Endothelial cell (in vitro differentiated cells): ENCODE data around the gene MMP25. TPM values are rescaled to one million over a fixed set of nuclear protein-coding genes. Genes with fewer than 3 reads are reported as not detected.

Experiments
- DNase-seq: peaks from one replicate; pipeline ENCODE4 v3.0.0; 2021; ENCODE audit warnings: low spot score
- H3K27ac Mint-ChIP-seq: one replicate; pipeline ENCODE4 v1.8.0; 2021; ENCODE audit warnings: mixed read lengths, inconsistent platforms; ENCODE audit not compliant: unreplicated experiment
- H3K27me3 Mint-ChIP-seq: one replicate; pipeline ENCODE4 v1.8.0; 2021; ENCODE audit warnings: mild to moderate bottlenecking, moderate library complexity, mixed read lengths, inconsistent platforms; ENCODE audit not compliant: unreplicated experiment
- H3K36me3 Mint-ChIP-seq: one replicate; pipeline ENCODE4 v1.8.0; 2021; ENCODE audit warnings: mild to moderate bottlenecking, low read depth, mixed read lengths, inconsistent platforms; ENCODE audit not compliant: unreplicated experiment
- H3K4me1 Mint-ChIP-seq: one replicate; pipeline ENCODE4 v1.8.0; 2021; ENCODE audit warnings: mild to moderate bottlenecking, mixed read lengths, inconsistent platforms; ENCODE audit not compliant: unreplicated experiment
- H3K4me3 Mint-ChIP-seq: one replicate; pipeline ENCODE4 v1.8.0; 2021; ENCODE audit warnings: mild to moderate bottlenecking, mixed read lengths, inconsistent platforms; ENCODE audit not compliant: unreplicated experiment
- H3K9me3 Mint-ChIP-seq: one replicate; pipeline ENCODE4 v1.8.0; 2021; ENCODE audit warnings: mixed read lengths, inconsistent platforms; ENCODE audit not compliant: unreplicated experiment
- total RNA-seq: library from RNA; stranded (reverse); fragmentation: NEBNext Ultra II Directional; extraction: Animal tissue kit (Norgen Biotek cat#: 25700); gene quantifications from one replicate; pipeline ENCODE4 v1.2.1, GENCODE V29; 2021; ENCODE audit not compliant: unreplicated experiment
- TF ChIP-seq, protein P1 (sequence below): fragments of 200-600 bp; sonication (generic); IDR thresholded peaks from one replicate; pipeline ENCODE4 v1.5.0; 2021; ENCODE audit warnings: antibody characterized with exemption; ENCODE audit not compliant: unreplicated experiment

Gene MMP25
- total RNA-seq, 1 donor from 2014 or later, result 5.4 TPM

DNA sequence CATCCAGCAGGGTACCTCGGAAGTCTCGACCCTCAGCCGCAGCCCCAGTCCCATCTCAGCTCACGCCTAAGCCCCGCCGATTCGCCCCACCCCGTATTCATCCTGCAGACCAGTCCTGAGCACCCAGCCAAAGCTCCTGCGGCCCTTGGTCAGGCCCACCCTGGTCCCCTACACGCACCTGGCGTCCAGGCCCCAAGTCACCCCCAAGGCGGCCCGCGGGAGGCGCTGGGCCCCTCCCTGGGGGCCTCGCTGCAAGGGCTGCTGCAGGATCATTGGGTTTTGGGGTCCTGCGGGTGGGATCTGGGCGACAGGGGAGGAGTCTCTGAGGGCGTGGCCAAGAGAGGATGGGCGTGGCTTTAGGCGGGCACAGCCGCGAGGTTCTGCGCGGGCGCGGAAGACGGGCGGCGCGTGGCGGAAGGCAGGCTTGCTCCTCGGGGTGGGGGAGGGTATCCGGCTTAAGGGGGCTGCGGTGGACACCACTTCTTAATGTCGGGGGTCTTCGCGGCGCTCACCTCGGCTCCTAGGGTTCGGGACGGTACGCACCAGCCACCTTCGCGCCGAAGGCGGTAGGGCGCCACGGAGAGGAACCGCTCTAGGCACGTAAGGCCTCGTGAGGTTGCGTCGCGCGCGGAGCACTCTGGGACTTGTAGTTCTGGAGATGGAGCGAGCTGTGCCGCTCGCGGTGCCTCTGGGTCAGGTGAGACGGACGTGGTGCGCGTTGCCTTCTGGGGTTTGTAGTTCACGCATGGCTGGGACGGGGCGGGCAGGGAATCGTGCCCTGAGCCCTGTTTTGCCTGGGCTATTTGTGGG is 22.5 kb upstream of the MMP25 start, which contains the start of the genes HCFC1R1 and THOC6:
TSS of gene HCFC1R1 (minus strand) at position 274 of the 810 bp plus-strand sequence. CDS start at position 273, 1 bp downstream.
TSS of gene THOC6 (plus strand) at position 367 of the 810 bp plus-strand sequence. CDS start at position 659, 292 bp downstream.
- peak; percentile 92 for DNase-seq
- peaks cover 6% of the 10 kb centered on the region for H3K36me3 Mint-ChIP-seq
- H3K27ac Mint-ChIP-seq, result peak within 1 kb of the TSS; percentile 88
- H3K4me1 Mint-ChIP-seq, result peaks cover 24% of the 10 kb centered on the region
- peaks cover 23% of the 10 kb centered on the region for H3K27me3 Mint-ChIP-seq
- no peaks in the 10 kb centered on the region for H3K9me3 Mint-ChIP-seq
- TF ChIP-seq, protein P1, sequence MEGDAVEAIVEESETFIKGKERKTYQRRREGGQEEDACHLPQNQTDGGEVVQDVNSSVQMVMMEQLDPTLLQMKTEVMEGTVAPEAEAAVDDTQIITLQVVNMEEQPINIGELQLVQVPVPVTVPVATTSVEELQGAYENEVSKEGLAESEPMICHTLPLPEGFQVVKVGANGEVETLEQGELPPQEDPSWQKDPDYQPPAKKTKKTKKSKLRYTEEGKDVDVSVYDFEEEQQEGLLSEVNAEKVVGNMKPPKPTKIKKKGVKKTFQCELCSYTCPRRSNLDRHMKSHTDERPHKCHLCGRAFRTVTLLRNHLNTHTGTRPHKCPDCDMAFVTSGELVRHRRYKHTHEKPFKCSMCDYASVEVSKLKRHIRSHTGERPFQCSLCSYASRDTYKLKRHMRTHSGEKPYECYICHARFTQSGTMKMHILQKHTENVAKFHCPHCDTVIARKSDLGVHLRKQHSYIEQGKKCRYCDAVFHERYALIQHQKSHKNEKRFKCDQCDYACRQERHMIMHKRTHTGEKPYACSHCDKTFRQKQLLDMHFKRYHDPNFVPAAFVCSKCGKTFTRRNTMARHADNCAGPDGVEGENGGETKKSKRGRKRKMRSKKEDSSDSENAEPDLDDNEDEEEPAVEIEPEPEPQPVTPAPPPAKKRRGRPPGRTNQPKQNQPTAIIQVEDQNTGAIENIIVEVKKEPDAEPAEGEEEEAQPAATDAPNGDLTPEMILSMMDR, result no peak
- peak within 1 kb of the TSS; percentile 91 for H3K4me3 Mint-ChIP-seq

DNA sequence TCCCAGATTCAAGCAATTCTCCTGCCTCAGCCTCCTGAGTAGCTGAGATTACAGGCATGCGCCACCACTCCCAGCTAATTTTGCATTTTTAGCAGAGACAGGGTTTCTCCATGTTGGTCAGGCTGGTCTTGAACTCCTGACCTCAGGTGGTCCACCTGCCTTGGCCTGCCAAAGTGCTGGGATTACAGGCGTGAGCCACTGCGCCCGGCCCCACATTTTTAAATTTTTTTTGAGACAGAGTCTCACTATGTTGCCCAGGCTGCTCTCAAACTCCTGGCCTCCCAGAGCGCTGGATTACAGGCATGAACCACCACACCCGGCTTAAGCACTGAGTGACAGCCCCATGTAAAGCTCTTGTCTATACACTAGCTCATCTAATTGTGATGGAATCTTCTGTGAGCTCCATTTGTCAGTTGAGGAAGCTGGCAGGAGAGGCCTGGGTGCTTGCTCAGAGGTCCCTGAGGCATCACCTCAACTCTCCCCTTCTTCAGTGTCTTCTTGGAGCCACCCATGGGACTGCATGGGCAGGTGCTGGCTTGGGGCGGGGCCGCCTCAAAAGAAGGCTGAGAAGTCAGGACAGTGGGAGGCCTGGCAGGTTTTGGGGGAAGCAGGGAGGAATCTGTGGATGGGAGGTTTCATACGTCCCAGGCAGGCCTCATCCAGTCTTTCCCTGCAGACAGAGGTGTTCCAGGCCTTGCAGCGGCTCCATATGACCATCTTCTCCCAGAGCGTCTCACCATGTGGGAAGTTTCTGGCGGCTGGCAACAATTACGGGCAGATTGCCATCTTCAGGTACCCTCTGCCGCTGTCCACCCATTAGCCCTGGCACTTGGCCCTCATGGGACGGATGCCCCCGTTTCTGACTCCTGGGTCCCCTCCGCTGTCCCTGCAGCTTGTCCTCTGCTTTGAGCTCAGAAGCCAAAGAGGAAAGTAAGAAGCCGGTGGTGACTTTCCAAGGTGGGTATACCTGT is 21.0 kb upstream of the MMP25 start:
- TF ChIP-seq, protein P1, result no peak

DNA sequence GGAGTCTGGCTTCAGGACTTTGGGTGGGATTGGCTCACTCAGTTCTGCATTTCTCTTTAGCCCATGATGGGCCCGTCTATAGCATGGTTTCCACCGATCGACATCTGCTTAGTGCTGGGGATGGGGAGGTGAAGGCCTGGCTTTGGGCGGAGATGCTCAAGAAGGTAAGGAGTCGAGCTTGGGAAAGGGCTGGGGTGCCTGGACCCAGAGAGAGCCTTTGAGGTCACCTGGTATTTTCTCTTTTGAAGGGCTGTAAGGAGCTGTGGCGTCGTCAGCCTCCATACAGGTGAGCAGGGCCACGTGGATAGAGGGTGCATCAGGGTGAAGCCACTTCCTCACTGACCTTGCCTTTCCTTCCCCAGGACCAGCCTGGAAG is 20.4 kb upstream of the MMP25 start:
- TF ChIP-seq, protein P1, result no peak
- Mint-ChIP-seq H3K36me3 (peaks cover 6% of the 10 kb centered on the region), H3K27ac (no peak overlapping the region), H3K27me3 (peaks cover 23% of the 10 kb centered on the region), H3K9me3 (no peaks in the 10 kb centered on the region), H3K4me3 (no peak overlapping the region), H3K4me1 (peaks cover 22% of the 10 kb centered on the region)
- DNase-seq, result no peak

More for the DNA sequence above, 21.0 kb upstream of the MMP25 start:
- H3K4me3 Mint-ChIP-seq, result peak overlapping the region; percentile 15
- H3K4me1 Mint-ChIP-seq, result peaks cover 22% of the 10 kb centered on the region
- peaks cover 22% of the 10 kb centered on the region for H3K27me3 Mint-ChIP-seq
- peaks cover 6% of the 10 kb centered on the region for H3K36me3 Mint-ChIP-seq
- no peak overlapping the region for H3K27ac Mint-ChIP-seq
- H3K9me3 Mint-ChIP-seq, result no peaks in the 10 kb centered on the region
- DNase-seq, result no peak

DNA sequence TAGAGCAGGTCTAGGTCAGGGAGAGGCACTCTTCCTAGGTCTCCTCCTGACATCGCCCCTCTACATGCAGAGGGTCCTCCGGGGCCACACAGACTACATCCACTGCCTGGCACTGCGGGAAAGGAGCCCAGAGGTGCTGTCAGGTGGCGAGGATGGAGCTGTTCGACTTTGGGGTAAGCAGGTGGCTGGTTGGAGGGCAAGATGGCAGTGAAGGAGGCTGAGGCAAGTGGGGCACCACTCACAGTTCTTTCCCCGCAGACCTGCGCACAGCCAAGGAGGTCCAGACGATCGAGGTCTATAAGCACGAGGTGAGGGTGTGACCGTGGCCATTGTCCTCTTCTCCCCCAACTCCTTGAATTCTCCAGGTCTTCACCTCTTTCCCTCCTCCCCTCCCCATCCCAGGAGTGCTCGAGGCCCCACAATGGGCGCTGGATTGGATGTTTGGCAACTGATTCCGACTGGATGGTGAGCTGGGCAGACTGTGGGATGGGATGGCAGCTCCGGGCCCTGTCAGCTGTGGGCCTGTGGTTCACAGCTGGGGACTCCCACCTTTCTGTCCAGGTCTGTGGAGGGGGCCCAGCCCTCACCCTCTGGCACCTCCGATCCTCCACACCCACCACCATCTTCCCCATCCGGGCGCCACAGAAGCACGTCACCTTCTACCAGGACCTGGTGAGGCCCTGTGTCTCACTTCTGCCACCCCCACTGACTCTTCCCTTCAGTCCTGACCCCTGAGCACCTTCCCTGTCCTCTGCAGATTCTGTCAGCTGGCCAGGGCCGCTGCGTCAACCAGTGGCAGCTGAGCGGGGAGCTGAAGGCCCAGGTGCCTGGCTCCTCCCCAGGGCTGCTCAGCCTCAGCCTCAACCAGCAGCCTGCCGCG is 19.5 kb upstream of the MMP25 start:
- TF ChIP-seq, protein P1, result no peak
- H3K9me3 Mint-ChIP-seq, result no peaks in the 10 kb centered on the region
- peak overlapping the region; percentile 51 for H3K4me3 Mint-ChIP-seq
- peaks cover 6% of the 10 kb centered on the region for H3K36me3 Mint-ChIP-seq
- no peak overlapping the region for H3K27ac Mint-ChIP-seq
- DNase-seq, result no peak
- H3K27me3 Mint-ChIP-seq, result peaks cover 17% of the 10 kb centered on the region
- peaks cover 17% of the 10 kb centered on the region for H3K4me1 Mint-ChIP-seq
